Urinary bladder (tissue), 4 donors: ENCODE measurements around the gene PXDN. TPM values are rescaled to one million over a fixed set of nuclear protein-coding genes. Genes with fewer than 3 reads are reported as not detected.

Experiments used
- DNase-seq: peaks from one replicate; pipeline ENCODE4 v3.0.0-alpha.2; 2015; ENCODE audit errors: extremely low spot score
- H3K27ac ChIP-seq: one replicate; pipeline ENCODE4 v1.5.1; 2013; ENCODE audit warnings: low read depth, mild to moderate bottlenecking, moderate library complexity
- H3K36me3 ChIP-seq: one replicate; pipeline ENCODE4 v1.6.1; 2013; ENCODE audit warnings: mild to moderate bottlenecking, moderate library complexity; ENCODE audit not compliant: insufficient read depth
- H3K4me1 ChIP-seq: one replicate; pipeline ENCODE4 v1.6.1; 2013; ENCODE audit warnings: mild to moderate bottlenecking, moderate library complexity; ENCODE audit not compliant: insufficient read depth
- H3K4me3 ChIP-seq: one replicate; pipeline ENCODE4 v1.5.1; 2013; ENCODE audit warnings: low read depth, low read length
- WGBS: extraction: QIAGEN DNeasy Blood & Tissue Kit; methylation state at CpG from one replicate; pipeline ENCODE4 v1.1.7; 2013; 5-methylcytosine and 5-hydroxymethylcytosine counted together
- polyA plus RNA-seq: library from polyadenylated mRNA; stranded (reverse); fragments of 200-250 nt; gene quantifications from one replicate; pipeline ENCODE4 v1.2.3, GENCODE V29; 2013
- total RNA-seq: library from RNA; depleted of rRNA; stranded (reverse); fragments of >200 nt; gene quantifications from one replicate; pipeline ENCODE4 v1.2.3, GENCODE V29; 2014
- donor health status: healthy with polysubstance abuse.
- donor health status: healthy.

The PXDN gene
- total and polyA plus RNA-seq, 2 donors = 77.8 to 256 TPM

DNA sequence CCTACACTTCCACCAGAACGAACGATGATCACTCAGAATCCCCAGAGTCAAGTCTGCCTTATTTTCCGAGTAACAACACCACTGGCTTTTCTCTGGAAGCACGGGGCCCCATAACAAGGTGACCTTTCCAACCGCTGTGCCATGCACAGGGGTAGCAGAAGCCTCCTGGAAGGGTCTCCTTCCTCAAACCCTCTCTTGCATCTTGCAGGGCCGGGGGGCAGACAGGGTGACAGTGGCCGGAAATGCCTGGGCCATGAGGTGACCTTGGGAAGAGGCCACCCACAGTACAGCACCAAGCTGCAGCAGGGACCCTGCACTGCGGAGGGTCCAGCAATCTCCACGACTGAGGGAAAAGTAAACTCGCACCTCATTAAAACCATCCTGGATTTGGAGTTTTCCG lies 108.5 kb downstream of the PXDN start:
- no peak for DNase-seq
- no peaks in the 10 kb centered on the region for H3K4me1 ChIP-seq
- no peak overlapping the region for H3K27ac ChIP-seq
- H3K4me3 ChIP-seq = no peak overlapping the region
- H3K36me3 ChIP-seq = no peaks in the 10 kb centered on the region
- WGBS = 83% methylated on average over 11 of the region's 11 CpGs

DNA sequence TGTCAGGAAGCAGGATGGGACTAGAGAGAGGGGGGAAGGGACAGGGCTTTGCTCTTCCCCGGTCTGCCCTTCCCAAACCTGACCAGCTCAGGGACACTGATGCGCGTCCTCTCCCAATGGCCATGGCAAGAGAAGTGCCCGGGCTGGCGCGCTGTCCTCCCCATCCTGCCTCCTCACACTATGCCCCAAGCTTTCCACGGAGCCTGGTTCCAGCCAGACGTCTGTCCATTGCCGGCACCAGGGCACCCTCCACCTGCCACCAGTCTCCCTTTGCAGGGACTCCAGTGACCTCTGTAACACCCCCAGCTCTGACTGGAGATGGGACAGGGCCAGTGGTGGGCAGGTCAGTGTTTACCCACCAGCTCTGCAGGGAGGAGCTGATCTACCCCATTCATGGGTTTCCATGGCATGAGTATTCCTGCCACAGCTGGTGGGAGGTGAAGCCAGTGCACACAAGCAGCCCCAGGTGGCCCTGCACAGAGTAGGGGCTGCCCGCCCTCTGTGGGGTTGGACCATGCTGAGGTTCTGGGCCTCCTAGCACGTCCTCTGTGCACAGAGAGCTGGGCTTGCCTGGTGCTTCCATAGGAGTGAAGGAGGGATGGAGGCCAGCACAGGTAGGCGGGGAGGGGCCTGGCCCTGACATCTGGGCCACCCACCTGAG lies 109.5 kb downstream of the PXDN start:
- Histone ChIP-seq H3K36me3 (no peaks in the 10 kb centered on the region), H3K4me1 (no peaks in the 10 kb centered on the region), H3K27ac (no peak overlapping the region), H3K4me3 (no peak overlapping the region)
- 93% methylated on average over 12 of the region's 12 CpGs for WGBS
- no peak for DNase-seq

DNA sequence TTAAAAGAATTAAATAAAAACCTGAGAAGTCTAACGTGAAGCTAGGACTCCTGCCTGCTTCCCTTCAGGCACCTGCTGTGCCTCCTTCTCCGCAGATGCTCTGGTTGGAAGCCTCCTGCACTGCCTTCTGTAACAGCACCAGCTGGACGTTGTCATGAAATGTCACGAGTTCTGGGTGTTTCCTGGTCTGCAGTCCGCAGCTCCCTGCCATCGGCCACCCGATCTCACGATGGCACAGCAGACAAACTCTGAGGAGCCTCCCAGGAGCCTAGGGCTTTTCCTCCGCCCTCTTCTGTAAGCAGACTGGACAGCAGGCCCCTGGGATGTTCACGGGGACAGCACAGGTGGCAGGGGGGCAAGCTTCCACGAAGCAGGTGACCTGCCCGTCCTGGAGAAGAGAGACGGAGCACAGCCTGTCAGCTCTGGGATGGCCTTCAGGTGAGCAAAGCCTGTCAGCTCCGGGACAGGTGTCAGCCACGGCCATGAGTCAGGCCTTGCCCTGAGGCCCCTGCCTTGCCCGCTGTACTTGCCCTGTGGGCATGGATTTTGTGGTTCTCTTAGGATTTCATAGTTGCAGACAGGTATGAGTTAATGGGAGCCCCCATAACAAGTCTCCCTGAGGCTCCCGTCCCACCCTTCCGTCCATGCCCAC lies 110.3 kb downstream of the PXDN start:
- H3K4me1 ChIP-seq = no peaks in the 10 kb centered on the region
- H3K4me3 ChIP-seq = no peak overlapping the region
- DNase-seq = no peak
- 84% methylated on average over 18 of the region's 18 CpGs for WGBS
- H3K36me3 ChIP-seq = no peaks in the 10 kb centered on the region
- no peak overlapping the region for H3K27ac ChIP-seq

DNA sequence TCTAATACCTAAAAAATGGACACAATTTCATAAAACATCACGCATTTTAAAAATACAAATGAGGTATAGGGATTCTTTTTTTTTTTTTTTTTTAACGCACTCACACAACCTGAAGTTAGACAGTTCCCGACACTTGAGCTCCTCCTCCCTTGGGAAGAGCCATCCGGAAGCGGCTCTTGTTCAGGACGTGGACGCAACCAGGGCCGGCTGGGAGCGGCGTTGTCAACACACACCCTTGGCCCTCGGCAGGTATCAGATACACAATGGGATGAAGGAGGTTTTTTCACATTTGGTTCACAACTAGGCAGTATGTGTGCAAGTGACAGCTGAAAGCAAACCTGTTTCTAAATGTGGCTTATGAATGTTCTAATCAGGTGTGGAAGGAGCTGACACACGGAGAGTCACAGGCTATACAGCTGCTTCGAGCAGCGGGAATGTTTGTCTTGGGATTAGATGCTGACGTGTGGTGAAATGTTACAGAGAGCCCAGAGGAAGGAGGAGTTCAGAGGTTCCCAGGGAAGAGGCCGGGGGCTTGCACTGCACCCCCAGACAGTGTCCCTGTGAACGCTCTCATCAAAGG lies 111.1 kb downstream of the PXDN start:
- no peaks in the 10 kb centered on the region for H3K4me1 ChIP-seq
- WGBS = 72% methylated on average over 17 of the region's 17 CpGs
- no peak overlapping the region for H3K4me3 ChIP-seq
- no peaks in the 10 kb centered on the region for H3K36me3 ChIP-seq
- no peak for DNase-seq
- H3K27ac ChIP-seq = no peak overlapping the region

DNA sequence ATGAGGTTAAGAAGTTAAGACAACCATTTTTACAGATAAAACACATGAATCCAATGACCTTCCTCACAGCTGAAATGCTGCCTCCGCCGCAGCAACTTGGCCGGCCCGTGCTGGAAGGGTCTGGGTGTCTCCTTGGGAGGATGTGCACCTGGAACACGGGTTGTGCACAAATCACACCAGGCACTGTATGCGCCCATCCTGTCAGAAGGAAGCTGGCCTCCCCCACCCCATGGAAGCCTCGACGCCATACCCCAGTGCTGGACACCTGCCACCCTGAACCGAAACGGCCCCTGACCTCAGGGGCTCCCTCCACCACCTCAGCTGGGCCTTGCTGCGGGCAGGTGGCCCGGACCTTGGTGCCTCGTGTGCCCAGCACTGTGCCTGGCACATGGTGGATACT lies 111.8 kb downstream of the PXDN start:
- no peak for DNase-seq
- Histone ChIP-seq H3K4me3 (no peak overlapping the region), H3K27ac (no peak overlapping the region), H3K4me1 (no peaks in the 10 kb centered on the region), H3K36me3 (no peaks in the 10 kb centered on the region)
- 93% methylated on average over 13 of the region's 13 CpGs for WGBS

DNA sequence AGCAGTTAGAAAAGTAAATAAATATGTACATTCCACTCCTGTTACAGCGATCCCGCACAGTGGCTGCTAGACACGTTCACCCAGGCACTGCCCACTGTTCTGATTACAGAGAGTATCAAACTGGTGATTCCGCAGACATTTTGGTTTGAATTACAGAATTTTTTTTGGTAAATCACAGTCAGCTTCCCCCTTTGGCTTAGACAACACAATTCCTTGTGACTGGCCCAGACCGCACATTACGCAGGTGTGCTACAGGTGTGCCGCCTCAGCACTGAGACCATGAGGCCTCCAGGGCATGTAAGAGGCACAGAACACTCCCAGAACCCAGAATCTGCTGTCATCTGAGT lies 112.3 kb downstream of the PXDN start:
- H3K4me1 ChIP-seq = no peaks in the 10 kb centered on the region

DNA sequence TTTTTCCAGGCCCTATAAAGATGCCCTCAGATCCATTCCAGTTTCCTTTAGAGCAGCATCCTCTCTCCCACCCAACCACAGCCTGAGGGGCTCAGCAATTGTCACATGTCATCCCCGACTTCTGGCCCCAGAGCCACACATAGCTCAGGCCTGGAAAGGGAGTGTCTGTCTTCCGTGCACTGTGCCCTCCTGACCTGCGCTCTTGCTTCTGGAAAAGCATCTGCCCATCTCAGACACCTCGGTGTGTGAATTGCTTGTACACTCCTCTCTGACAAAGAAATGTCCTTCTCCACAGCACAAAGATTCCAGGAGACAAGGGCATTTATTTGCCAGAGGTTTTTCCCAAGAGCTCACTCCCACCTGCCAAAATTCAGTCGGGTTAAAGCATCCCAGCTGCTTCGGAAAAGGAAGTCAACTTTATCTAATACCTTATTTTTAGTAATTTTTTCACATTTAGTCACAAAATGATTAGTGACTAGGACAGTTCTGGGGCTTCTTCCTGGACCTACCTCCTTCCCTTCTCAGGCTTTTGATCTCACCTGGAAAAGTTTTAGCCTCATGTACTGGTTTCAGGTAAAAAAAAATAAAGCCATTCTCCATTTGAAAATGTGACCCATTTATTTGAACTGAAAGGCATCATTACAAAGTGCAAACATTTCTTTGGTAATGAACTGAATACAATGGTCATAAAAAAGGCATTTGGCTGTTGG lies 112.9 kb downstream of the PXDN start:
- no peak for DNase-seq
- Histone ChIP-seq H3K36me3 (no peaks in the 10 kb centered on the region), H3K4me1 (no peaks in the 10 kb centered on the region), H3K27ac (no peak overlapping the region), H3K4me3 (no peak overlapping the region)
- WGBS = 75% methylated on average over 6 of the region's 6 CpGs

More for the DNA sequence above, 112.3 kb downstream of the PXDN start:
- no peak overlapping the region for H3K27ac ChIP-seq
- 86% methylated on average over 7 of the region's 7 CpGs for WGBS
- no peak for DNase-seq
- no peak overlapping the region for H3K4me3 ChIP-seq
- no peaks in the 10 kb centered on the region for H3K36me3 ChIP-seq

DNA sequence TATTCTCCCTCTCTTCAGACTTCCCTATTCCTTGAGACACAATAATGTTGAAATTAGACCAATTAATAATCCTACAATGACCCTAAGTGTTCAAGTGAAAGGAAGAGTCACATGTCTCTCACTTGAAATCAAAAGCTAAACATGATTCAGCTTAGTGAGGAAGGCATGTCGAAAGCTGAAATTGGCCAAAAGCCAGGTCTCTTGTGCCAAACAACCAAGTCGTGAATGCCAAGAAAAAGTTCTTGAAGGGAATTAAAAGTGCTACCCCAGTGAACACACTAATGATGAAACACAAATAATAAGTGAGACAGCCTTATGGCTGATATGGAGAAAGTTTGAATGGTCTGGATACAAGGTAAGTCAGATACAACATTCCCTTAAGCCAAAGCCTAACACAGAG lies 115.4 kb downstream of the PXDN start:
- 50% methylated on average over 2 of the region's 2 CpGs for WGBS
- H3K27ac ChIP-seq = no peak overlapping the region

DNA sequence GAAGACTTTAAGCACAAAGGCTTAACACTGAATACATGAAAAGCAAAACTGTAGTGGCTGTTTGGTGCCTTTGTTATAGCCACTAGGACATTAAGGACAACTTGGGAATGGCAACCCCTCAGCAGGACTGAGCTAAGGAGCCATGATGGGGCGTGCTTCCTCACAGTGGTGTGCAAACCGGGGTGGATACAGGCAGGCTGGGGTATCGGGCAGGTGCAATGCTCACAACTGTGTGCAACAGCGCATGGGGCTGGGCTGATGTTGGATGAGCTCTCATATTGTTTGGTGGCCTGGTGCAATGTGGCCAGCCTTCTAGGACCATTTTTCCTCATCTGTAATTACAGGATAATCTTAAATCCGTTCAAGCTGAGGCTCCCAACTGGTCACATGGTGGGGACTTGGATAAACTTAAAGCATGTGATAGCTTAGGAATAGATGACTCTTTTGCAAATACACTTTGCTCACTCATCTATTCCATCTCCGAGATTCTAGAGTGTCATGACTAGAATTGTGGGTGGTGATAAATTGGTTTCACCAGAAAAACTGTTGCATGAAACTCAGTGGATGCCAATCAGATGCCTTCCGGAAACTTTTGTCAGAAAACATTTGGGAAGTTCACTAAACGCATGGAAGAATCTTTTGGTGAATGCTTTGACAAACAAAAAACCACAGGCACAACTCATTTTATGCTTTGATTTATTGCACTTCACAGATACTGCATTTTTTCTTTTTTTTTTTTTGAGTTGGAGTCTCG lies 116.5 kb downstream of the PXDN start:
- H3K27ac ChIP-seq = no peak overlapping the region
- no peak for DNase-seq

More for the DNA sequence above, 115.4 kb downstream of the PXDN start:
- no peak for DNase-seq
- no peak overlapping the region for H3K4me3 ChIP-seq
- no peaks in the 10 kb centered on the region for H3K4me1 ChIP-seq
- no peaks in the 10 kb centered on the region for H3K36me3 ChIP-seq

DNA sequence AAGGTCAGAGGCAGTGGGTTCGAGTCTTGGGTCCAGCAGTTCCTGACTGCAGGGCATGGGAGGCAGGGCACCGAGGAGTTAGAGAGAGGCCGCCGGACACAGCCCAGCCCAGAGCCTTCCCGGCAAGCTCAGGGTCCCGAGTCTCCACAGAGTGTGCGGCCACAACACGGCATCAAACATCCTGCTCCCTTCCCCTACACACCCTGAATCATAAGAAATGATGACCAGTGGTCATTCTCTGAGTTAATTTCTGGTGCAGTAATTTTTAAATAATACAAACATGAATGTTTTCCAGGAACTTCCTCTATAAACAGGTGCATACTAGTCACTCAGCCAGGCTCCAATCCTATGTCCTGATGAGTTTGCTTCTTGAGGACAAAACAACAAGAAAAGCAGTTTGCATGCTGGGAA lies 118.0 kb downstream of the PXDN start:
- Histone ChIP-seq H3K27ac (no peak overlapping the region), H3K4me1 (no peaks in the 10 kb centered on the region), H3K36me3 (no peaks in the 10 kb centered on the region), H3K4me3 (no peak overlapping the region)
- 79% methylated on average over 8 of the region's 8 CpGs for WGBS
- no peak for DNase-seq

More for the DNA sequence above, 116.5 kb downstream of the PXDN start:
- Histone ChIP-seq H3K4me3 (no peak overlapping the region), H3K4me1 (no peaks in the 10 kb centered on the region), H3K36me3 (no peaks in the 10 kb centered on the region)
- WGBS = 77% methylated on average over 9 of the region's 9 CpGs

DNA sequence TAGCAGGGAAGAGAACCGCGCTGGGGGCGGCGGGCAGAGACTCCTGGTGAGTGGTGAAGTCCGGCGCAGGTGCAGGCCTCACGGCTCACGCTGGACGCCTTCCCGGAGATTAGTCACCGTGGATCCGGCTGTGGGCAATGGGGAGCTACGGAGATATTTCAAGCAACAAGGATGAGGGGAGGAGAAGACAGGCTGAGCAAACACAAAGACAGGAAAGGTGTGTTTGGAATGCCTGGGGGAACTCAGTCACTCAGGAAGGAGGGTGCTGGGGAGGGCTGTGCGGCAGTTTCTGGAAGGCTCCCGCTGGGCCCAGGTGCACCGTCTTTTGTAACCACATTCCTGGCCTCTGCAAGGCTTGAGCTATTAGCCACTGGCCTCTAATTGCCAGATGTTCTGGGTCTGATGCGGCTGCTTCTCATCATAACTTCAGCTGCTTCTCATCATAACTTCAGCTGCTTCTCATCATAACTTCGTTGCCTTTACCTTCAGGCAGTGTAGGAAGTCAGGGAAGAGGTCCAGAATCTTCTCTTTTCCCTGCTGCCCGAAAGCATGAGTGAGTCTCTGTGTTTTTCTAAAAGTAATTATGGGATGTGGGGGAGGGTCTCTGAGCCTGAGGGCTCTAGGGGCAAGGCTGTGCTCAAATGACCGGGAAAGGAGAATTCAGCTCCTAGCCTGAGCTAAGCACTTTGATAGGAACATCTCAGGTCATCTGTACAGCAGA lies 118.9 kb downstream of the PXDN start:
- no peak overlapping the region for H3K27ac ChIP-seq
- DNase-seq = no peak
- H3K36me3 ChIP-seq = no peaks in the 10 kb centered on the region
- no peak overlapping the region for H3K4me3 ChIP-seq
- 43% methylated on average over 20 of the region's 20 CpGs for WGBS
- no peaks in the 10 kb centered on the region for H3K4me1 ChIP-seq

DNA sequence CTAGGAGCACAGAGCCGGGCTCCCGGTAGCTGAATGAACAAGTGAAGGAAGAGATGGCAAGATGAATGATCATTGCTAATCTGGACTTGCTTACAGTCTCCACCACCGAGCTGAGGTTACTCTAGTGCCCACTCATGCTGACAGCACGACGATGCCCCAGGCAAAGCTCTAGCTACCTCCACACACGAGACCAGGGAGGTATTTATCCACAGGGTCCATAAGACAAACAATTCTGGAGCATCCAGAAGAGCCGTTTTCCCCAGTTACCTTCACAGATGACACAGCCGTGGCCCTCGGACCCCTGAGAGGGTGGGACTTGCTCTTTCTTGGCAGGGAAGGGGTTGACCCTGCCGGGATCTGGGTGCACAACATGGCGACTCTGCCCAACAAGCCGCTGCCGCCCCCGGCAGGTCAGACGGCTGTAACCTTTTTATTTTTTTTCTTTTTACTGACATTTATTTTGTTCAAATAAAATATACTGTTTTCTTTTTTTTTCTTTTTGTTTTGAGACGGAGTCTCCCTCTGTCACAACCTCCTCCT lies 120.3 kb downstream of the PXDN start:
- 89% methylated on average over 16 of the region's 16 CpGs for WGBS
- Histone ChIP-seq H3K36me3 (no peaks in the 10 kb centered on the region), H3K4me1 (no peaks in the 10 kb centered on the region), H3K27ac (no peak overlapping the region), H3K4me3 (no peak overlapping the region)
- DNase-seq = no peak
